Natural killer cell treated with Interleukin-12 subunit alpha and Interleukin-12 subunit beta and Interleukin-15 and Interleukin-18, amount 100 ng/mL, for 72 hours (primary cell): ENCODE data around the gene NDUFA6. TPM values are rescaled to one million over a fixed set of nuclear protein-coding genes. Genes with fewer than 3 reads are reported as not detected.
"Not testable (repeated sequence)": the region's sequence is repeated elsewhere in the genome, so short reads cannot be mapped to it uniquely, and the experiment has no call there.

Experiments
- ATAC-seq, 2 donors: fragments of 150-1000 bp; cut with Tn5 transposase in 1 of 2; sonication (Bioruptor Pico), chemical (Tn5 transposase) in 1 of 2; 2 replicates each; pipeline ENCODE4 v1.10.0; 2021
- DNase-seq: peaks from one replicate; pipeline ENCODE4 v3.0.0; 2022; ENCODE audit warnings: low spot score
- H3K27ac Mint-ChIP-seq, 2 donors: 1 replicate in 1 of 2; 2 replicates in 1 of 2; pipeline ENCODE4 v1.8.0; 2022; ENCODE audit warnings: mixed read lengths in 2 of 2, mild to moderate bottlenecking in 1 of 2, moderate library complexity in 1 of 2
- H3K27me3 Mint-ChIP-seq, 2 donors: 1 replicate in 1 of 2; 2 replicates in 1 of 2; pipeline ENCODE4 v1.8.0; 2022; ENCODE audit warnings: mixed read lengths in 2 of 2
- H3K36me3 Mint-ChIP-seq: one replicate; pipeline ENCODE4 v1.8.0; 2022; ENCODE audit warnings: mixed read lengths
- H3K4me1 Mint-ChIP-seq, 2 donors: 1 replicate in 1 of 2; 2 replicates in 1 of 2; pipeline ENCODE4 v1.8.0; 2022; ENCODE audit warnings: low read depth in 2 of 2, mixed read lengths in 2 of 2, mild to moderate bottlenecking in 1 of 2
- H3K4me3 Mint-ChIP-seq: one replicate; pipeline ENCODE4 v1.8.0; 2022; ENCODE audit warnings: mixed read lengths
- H3K9me3 Mint-ChIP-seq: 2 replicates; pipeline ENCODE4 v1.8.0; 2022; ENCODE audit warnings: mixed read lengths
- total RNA-seq, 2 donors: library from RNA; stranded (reverse); gene quantifications; one replicate each; pipeline ENCODE4 v1.2.3, GENCODE V29; 2022

NDUFA6 gene
- total RNA-seq, 2 donors from 2014 or later = 47.8 to 99.5 TPM

DNA sequence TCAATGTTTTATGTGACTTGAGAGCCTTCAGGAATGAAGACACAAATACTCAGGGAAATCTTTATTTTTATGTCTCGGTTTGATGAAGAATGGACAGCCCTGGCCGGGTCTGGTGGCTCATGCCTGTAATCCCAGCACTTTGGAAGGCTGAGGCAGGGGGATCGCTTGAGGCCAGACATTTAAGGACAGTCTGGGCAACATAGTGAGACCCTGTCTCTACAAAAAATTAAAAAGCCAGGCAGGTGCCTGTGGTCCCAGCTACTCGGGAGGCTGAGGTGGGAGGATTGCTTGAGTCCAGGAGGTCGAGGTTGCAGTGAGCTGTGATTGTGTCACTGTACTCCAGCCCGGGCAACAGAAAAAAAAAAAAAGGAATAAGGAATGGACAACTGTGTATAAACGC lies 19.1 kb downstream of the NDUFA6 start:
- H3K9me3 Mint-ChIP-seq, H3K27me3 Mint-ChIP-seq, H3K36me3 Mint-ChIP-seq, DNase-seq, ATAC-seq: not testable (repeated sequence)
- Mint-ChIP-seq H3K27ac (peak overlapping the region; percentile 87 to 91), H3K4me1 (peaks cover 16 to 29% of the 10 kb centered on the region in 2 donors), H3K4me3 (peak overlapping the region; percentile 91)

DNA sequence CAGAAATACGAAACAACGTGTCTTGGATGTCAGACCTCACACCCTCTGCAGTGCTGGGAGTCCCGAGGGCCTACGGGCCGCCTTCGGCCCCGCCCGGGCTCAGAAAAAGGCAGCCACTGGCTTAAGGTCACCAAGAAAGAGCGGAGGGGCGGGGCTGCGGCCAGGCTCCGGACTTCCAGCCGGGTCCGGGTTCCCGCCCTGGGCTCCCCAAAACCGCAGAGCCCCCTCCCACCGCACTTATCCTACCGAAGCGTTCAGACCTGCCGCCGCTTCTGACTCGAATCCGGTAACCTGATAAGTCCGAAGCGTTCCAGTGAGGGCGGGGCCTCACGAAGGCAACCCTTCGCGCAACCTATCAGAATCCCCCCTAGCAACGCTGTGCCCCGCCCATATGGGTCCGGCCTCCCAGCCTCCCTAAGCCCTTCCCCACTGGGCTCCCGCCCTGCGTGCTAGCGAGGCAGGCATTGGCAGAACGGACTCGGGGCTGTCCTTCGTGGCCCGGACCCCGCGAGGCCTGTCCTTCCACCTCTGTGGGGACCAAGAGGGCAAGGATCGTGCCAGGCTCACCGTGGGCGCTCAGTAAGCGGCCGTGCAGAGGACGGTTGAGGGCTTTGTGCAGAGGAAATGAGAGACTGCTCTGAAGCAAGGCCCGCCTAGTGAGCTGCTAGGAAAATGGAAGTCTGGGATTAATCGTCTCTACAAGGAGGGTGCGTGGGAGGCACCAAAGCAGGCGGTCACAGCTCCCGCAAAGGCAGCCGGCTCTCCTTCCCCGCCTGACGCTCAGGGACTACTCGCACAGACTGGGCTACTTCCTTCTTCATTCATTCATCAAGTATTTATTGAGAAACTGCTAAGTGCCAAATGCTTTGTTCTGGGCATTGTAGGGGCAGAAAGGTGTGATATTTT lies 19.8 kb downstream of the NDUFA6 start, which contains the start of gene NAGA:
Gene NAGA, minus strand, starts transcription at position 296 of the 906 bp plus-strand sequence. CDS start 515 bp downstream, outside the sequence.
- peaks cover 16 to 29% of the 10 kb centered on the region in 2 donors for H3K4me1 Mint-ChIP-seq
- DNase-seq (peak; percentile 96), ATAC-seq (peak; percentile 98)
- H3K4me3 Mint-ChIP-seq = peak within 1 kb of the TSS; percentile 91
- H3K27ac Mint-ChIP-seq = peak within 1 kb of the TSS; percentile 87 to 91
- H3K27me3 Mint-ChIP-seq = no peaks in the 10 kb centered on the region
- H3K36me3 Mint-ChIP-seq = no peaks in the 10 kb centered on the region
- H3K9me3 Mint-ChIP-seq = no peaks in the 10 kb centered on the region

GRCh38 chr22:42069801-42070516 lies 20.6 kb downstream of the NDUFA6 start:
- peak overlapping the region; percentile 87 to 91 for H3K27ac Mint-ChIP-seq
- H3K27me3 Mint-ChIP-seq = no peaks in the 10 kb centered on the region
- H3K4me1 Mint-ChIP-seq = peaks cover 13 to 27% of the 10 kb centered on the region in 2 donors
- peak overlapping the region; percentile 91 for H3K4me3 Mint-ChIP-seq
- DNase-seq = no peak
- ATAC-seq = no peak
- peaks cover 4% of the 10 kb centered on the region for H3K36me3 Mint-ChIP-seq
- no peaks in the 10 kb centered on the region for H3K9me3 Mint-ChIP-seq

GRCh38 chr22:42068291-42068690 lies 22.3 kb downstream of the NDUFA6 start:
- no peak for ATAC-seq
- Mint-ChIP-seq H3K36me3 (peaks cover 6% of the 10 kb centered on the region), H3K9me3 (no peaks in the 10 kb centered on the region), H3K27me3 (no peaks in the 10 kb centered on the region), H3K27ac (no peak overlapping the region), H3K4me3 (no peak overlapping the region), H3K4me1 (peaks cover 11 to 23% of the 10 kb centered on the region in 2 donors)
- no peak for DNase-seq

DNA sequence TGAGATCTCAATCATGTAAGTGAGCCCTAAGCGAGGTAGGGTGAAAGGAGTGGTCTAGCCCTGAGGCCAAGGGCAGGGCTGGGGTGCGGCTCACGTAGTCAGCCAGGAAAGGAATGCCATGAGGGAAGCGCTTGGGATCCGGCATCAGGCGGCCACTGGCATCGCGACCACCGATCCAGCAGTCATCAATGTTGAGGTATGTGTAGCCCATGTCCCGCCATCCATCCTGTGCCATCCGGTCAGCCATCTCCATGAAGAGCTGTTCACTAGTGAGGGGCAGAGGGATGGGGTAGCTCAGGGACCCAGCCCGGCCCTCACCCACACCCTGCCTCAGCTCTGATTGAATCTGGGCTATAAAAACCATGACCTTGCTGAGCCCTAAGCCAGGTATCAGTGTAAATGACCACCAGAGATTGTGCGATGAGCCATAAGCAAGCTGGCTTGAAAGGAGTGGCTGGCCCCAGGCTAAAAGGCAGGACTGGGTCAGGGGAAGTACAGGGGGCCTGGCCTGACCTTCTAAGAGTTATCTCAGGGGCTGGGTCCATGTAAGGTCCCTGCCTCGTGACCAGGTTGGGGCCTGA lies 22.8 kb downstream of the NDUFA6 start:
- no peaks in the 10 kb centered on the region for H3K9me3 Mint-ChIP-seq
- peaks cover 6% of the 10 kb centered on the region for H3K36me3 Mint-ChIP-seq
- no peak overlapping the region for H3K27ac Mint-ChIP-seq
- H3K27me3 Mint-ChIP-seq = no peaks in the 10 kb centered on the region
- no peak overlapping the region for H3K4me3 Mint-ChIP-seq
- peaks cover 11 to 19% of the 10 kb centered on the region in 2 donors for H3K4me1 Mint-ChIP-seq
- ATAC-seq (no peak), DNase-seq (no peak)

DNA sequence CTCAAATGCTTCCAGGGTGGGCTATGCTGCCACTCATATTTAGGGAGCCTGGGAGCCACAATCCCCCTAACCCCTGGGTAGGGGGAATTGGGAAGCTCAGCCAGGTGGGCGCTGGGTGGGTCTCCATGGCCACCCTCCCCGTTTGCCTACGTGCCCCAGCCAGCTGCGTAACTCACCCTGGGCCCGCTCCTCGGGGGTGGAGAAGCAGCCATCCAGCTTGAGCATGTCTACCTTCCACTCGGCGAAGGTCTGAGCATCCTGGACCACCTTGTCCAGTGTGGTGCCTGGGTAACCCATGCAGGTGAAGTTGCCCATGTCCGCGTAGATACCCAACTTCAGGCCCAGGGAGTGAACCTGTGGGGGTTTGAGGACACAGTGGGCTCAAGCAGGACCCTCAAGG lies 23.6 kb downstream of the NDUFA6 start:
- ATAC-seq = no peak
- Mint-ChIP-seq H3K9me3 (no peaks in the 10 kb centered on the region), H3K4me3 (no peak overlapping the region), H3K27me3 (no peaks in the 10 kb centered on the region), H3K27ac (no peak overlapping the region), H3K4me1 (peaks cover 11 to 19% of the 10 kb centered on the region in 2 donors), H3K36me3 (peaks cover 6% of the 10 kb centered on the region)
- no peak for DNase-seq

- Mint-ChIP-seq H3K36me3 (peaks cover 6% of the 10 kb centered on the region), H3K27ac (no peak overlapping the region)
These were observed 24.3 kb downstream of the NDUFA6 start for GRCh38 chr22:42066126-42066761.

DNA sequence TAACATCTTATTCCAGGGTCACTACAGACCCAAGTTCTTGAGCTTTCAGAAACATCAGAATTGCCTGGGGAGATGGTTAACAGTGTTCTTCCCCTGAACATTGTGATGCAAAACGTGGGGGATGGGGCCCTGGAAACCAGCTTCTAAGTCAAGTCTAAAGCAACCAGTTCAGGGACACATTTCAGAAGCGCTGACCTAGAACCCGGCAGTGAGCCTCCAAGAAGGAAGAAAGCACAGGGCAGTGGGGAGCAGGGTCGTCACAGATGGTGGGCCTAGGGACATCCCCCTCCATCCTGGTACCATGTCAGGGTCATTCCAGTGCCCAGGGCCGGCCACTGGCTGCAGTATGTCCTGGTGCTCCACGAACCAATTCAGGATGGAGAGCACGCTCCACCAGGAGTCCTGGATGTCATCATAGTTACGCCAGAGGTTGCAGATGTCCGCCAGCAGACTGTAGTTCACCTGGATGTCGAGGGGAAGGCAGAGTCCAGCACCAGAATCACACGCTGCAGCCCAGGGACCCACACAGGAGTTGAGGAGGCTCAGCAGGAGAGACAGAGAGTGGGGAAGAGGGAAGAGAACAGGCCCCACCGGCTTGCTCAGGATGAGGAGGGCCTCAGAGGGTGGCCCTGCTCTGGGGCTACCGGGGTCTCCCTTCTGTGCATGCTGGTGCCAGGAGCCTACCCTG lies 25.0 kb downstream of the NDUFA6 start:
- Mint-ChIP-seq H3K9me3 (no peaks in the 10 kb centered on the region), H3K4me3 (no peak overlapping the region), H3K36me3 (peaks cover 6% of the 10 kb centered on the region), H3K27me3 (no peaks in the 10 kb centered on the region), H3K27ac (no peak overlapping the region), H3K4me1 (peaks cover 0 to 6% of the 10 kb centered on the region in 2 donors)
- no peak for DNase-seq
- ATAC-seq = no peak

More at GRCh38 chr22:42066126-42066761, 24.3 kb downstream of the NDUFA6 start:
- Mint-ChIP-seq H3K4me1 (peaks cover 6 to 13% of the 10 kb centered on the region in 2 donors), H3K4me3 (no peak overlapping the region), H3K9me3 (no peaks in the 10 kb centered on the region), H3K27me3 (no peaks in the 10 kb centered on the region)
- ATAC-seq (no peak), DNase-seq (no peak)

- Mint-ChIP-seq H3K36me3 (peaks cover 8% of the 10 kb centered on the region), H3K4me1 (peaks cover 0 to 6% of the 10 kb centered on the region in 2 donors), H3K27ac (no peak overlapping the region), H3K27me3 (no peaks in the 10 kb centered on the region), H3K4me3 (no peak overlapping the region), H3K9me3 (no peaks in the 10 kb centered on the region)
- DNase-seq (no peak), ATAC-seq (no peak)
These were observed 25.9 kb downstream of the NDUFA6 start for GRCh38 chr22:42064629-42065028.

- DNase-seq (no peak), ATAC-seq (peak in 1 of 2 donors; percentile 48)
- Mint-ChIP-seq H3K27me3 (no peaks in the 10 kb centered on the region), H3K9me3 (no peaks in the 10 kb centered on the region), H3K4me3 (no peak overlapping the region), H3K36me3 (peaks cover 18% of the 10 kb centered on the region), H3K4me1 (peaks cover 0 to 2% of the 10 kb centered on the region in 2 donors), H3K27ac (no peak overlapping the region)
These were observed 27.9 kb downstream of the NDUFA6 start for GRCh38 chr22:42062506-42063170.

DNA sequence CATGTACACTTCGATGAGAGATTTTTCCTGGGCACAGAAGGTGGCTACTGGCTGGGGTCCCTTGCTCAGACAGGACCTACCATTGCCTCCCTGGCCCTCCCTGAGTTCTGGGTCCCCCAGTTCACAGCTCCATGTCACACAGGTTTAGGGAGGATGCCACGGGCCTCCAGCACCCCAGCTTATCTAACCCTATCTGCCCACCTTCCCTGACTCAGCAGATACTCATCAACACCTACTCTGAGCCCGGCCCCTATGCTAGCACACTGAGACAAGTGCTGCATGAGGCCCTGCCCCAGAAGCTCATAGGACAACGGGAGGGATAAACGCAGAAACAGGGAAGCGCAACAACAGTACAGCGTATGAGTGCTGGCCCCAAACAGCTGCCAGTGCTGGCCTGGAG lies 29.5 kb downstream of the NDUFA6 start:
- H3K36me3 Mint-ChIP-seq = peaks cover 27% of the 10 kb centered on the region

GRCh38 chr22:42060489-42060888 lies 30.1 kb downstream of the NDUFA6 start:
- DNase-seq (no peak), ATAC-seq (peak in 1 of 2 donors; percentile 36)
- H3K9me3 Mint-ChIP-seq = peaks cover 8% of the 10 kb centered on the region
- no peak overlapping the region for H3K4me3 Mint-ChIP-seq
- peaks cover 27% of the 10 kb centered on the region for H3K36me3 Mint-ChIP-seq
- H3K4me1 Mint-ChIP-seq = no peaks in the 10 kb centered on the region
- no peak overlapping the region for H3K27ac Mint-ChIP-seq
- no peaks in the 10 kb centered on the region for H3K27me3 Mint-ChIP-seq

More for the DNA sequence above, 29.5 kb downstream of the NDUFA6 start:
- H3K27ac Mint-ChIP-seq = no peak overlapping the region
- H3K27me3 Mint-ChIP-seq = no peaks in the 10 kb centered on the region
- H3K9me3 Mint-ChIP-seq = peaks cover 8% of the 10 kb centered on the region
- no peak overlapping the region for H3K4me3 Mint-ChIP-seq
- no peaks in the 10 kb centered on the region for H3K4me1 Mint-ChIP-seq
- peak in 1 of 2 donors; percentile 13 for ATAC-seq
- no peak for DNase-seq
